ENCODE measurements around the gene RLN3. TPM values are rescaled to one million over a fixed set of nuclear protein-coding genes. Genes with fewer than 3 reads are reported as not detected.

The RLN3 gene
- total and polyA plus RNA-seq, 8 donors, result not detected

DNA sequence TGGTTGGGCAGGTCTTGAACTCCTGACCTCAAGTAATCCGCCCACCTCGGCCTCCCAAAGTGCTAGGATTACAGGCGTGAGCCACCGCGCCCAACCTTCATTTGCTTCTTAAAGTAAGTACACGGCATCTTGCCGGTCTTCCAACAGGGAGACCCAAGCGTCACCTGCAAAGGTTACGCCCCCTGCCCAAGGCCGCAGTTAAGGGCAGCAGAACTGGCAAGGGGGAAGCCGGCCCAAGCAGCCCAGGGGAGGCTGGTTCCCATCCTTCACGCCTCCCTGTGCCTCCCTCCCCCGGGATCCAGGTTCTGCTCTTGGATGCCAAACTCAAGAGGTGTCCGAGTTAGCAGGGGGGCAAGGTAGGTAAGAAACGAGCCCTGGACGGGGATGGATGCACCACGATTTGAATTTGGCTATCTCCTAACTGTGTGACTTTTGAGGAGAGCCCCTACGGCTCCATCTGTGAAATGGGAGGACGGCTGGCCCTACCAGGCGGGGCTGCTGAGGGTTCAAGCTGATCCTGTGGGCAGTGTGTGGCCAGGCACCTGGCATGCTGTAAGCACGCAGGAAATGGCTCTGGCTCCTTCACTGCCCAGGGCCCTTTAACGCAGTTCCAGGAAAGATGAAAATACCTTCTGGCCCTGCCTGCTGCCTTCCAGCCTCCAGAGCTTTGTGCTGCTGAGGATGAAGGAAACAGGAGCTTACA, 30.9 kb upstream of the RLN3 start:
- Histone ChIP-seq H3K9me3 (peaks cover 0 to 7% (median 3%) of the 10 kb centered on the region in 4 donors), H3K36me3 (peaks cover 8 to 70% (median 40%) of the 10 kb centered on the region in 4 donors), H3K4me3 (no peak overlapping the region), H3K27ac (no peak overlapping the region), H3K27me3 (no peaks in the 10 kb centered on the region), H3K4me1 (peaks cover 0 to 4% (median under 1%) of the 10 kb centered on the region in 4 donors)
- no peak for TF ChIP-seq EP300 (IDR thresholded peaks at IDR 0.05)
- no peak for TF ChIP-seq POLR2A (IDR thresholded peaks at IDR 0.05)
- TF ChIP-seq POLR2AphosphoS5 (IDR thresholded peaks at IDR 0.05), result no peak
- no peak for TF ChIP-seq CTCF (IDR thresholded peaks at IDR 0.05)
- DNase-seq, result no peak
- WGBS, 5 donors, result 90 to 94% (median 92%) methylated on average over 20 to 22 of the region's 22 CpGs
- intact Hi-C loops (cut with DNase I; ENCODE audit: low total_unique reads), result no loop called here

GRCh38 chr19:13997631-13997962, 30.4 kb upstream of the RLN3 start:
- H3K4me1 ChIP-seq, result peaks cover under 1 to 9% (median 6%) of the 10 kb centered on the region in 4 donors
- peaks cover 8 to 65% (median 35%) of the 10 kb centered on the region in 4 donors for H3K36me3 ChIP-seq
- WGBS, 5 donors, result 87 to 95% (median 94%) methylated on average over 5 to 6 of the region's 6 CpGs
- no peaks in the 10 kb centered on the region for H3K27me3 ChIP-seq
- intact Hi-C loops (cut with DNase I; ENCODE audit: low total_unique reads), result no loop called here
- TF ChIP-seq EP300 (IDR thresholded peaks at IDR 0.05), result no peak
- no peak for TF ChIP-seq POLR2A (IDR thresholded peaks at IDR 0.05)
- no peak for TF ChIP-seq POLR2AphosphoS5 (IDR thresholded peaks at IDR 0.05)
- no peak for TF ChIP-seq CTCF (IDR thresholded peaks at IDR 0.05)
- no peak for DNase-seq
- H3K4me3 ChIP-seq, result no peak overlapping the region
- H3K9me3 ChIP-seq, result peaks cover 0 to 7% (median 3%) of the 10 kb centered on the region in 4 donors
- H3K27ac ChIP-seq, result no peak overlapping the region

- intact Hi-C loops (cut with DNase I; ENCODE audit: low total_unique reads), result no loop called here
- H3K27ac ChIP-seq, result no peak overlapping the region
- H3K27me3 ChIP-seq, result no peaks in the 10 kb centered on the region
- H3K36me3 ChIP-seq, result peaks cover 4 to 57% (median 27%) of the 10 kb centered on the region in 4 donors
- WGBS, 5 donors, result 83 to 98% (median 95%) methylated on average over 1 of the region's 1 CpG
- no peak for TF ChIP-seq POLR2AphosphoS5 (IDR thresholded peaks at IDR 0.05)
- no peak for DNase-seq
- H3K4me1 ChIP-seq, result peaks cover 9 to 17% (median 14%) of the 10 kb centered on the region in 4 donors
- no peak overlapping the region for H3K4me3 ChIP-seq
- H3K9me3 ChIP-seq, result peaks cover 0 to 7% (median 3%) of the 10 kb centered on the region in 4 donors
Observed at GRCh38 chr19:13998426-13998825, 29.5 kb upstream of the RLN3 start.

GRCh38 chr19:13999085-13999484, 28.9 kb upstream of the RLN3 start:
- H3K36me3 ChIP-seq, result peaks cover 4 to 54% (median 24%) of the 10 kb centered on the region in 4 donors
- H3K27me3 ChIP-seq, result no peaks in the 10 kb centered on the region
- intact Hi-C loops (cut with DNase I; ENCODE audit: low total_unique reads), result no loop called here
- 98 to 99% (median 99%) methylated on average over 3 of the region's 3 CpGs for WGBS, 5 donors
- peaks cover 0 to 7% (median 3%) of the 10 kb centered on the region in 4 donors for H3K9me3 ChIP-seq
- H3K4me3 ChIP-seq, result no peak overlapping the region
- H3K4me1 ChIP-seq, result peaks cover 13 to 24% (median 18%) of the 10 kb centered on the region in 4 donors
- H3K27ac ChIP-seq, result no peak overlapping the region
- no peak for DNase-seq
- TF ChIP-seq POLR2AphosphoS5 (IDR thresholded peaks at IDR 0.05), result no peak
- no peak for TF ChIP-seq CTCF (IDR thresholded peaks at IDR 0.05)
- TF ChIP-seq POLR2A (IDR thresholded peaks at IDR 0.05), result no peak
- TF ChIP-seq EP300 (IDR thresholded peaks at IDR 0.05), result no peak
